ENCODE data around the gene PTPRN2.

Gene PTPRN2

DNA sequence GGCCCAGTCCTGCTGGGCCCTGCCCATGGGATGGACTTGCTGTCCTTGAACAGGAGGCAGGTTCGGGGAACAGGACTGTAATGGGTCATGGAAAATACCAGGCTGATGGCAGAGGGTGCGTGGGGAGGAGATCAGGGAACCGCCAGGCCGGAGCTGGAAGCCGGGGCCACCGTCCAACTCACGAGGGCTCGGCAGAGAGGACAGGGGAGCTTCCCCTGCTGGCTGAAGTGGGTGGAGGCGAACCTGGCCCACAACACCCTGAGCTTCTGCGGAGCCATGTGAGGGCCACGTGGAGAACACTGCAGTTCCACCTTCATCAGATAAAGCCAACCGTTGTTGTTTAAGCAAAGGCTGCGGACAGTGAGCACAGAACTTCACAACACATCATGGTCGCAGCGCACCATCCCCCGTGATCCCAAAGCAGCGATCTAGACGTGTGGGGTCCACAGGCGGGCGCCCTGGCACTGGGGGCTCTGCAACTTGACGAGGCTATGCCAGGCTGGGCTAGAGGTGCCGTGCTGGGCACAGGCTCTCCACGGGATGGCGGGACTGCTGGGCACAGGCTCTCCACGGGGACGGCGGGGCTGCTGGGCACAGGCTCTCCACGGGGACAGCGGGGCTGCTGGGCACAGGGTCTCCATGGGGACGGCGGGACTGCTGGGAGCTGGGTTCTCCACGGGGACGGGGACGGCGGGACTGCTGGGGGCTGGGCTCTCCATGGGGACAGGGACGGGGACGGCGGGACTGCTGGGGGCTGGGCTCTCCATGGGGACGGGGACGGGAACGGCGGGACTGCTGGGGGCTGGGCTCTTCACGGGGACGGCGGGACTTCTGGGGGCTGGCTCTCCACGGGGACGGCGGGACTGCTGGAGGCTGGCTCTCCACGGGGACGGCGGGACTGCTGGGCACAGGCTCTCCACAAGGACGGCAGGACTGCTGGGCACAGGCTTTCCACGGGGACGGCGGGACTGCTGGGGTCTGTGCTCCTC, 777.5 kb downstream of the PTPRN2 start:
- no peak for DNase-seq

DNA sequence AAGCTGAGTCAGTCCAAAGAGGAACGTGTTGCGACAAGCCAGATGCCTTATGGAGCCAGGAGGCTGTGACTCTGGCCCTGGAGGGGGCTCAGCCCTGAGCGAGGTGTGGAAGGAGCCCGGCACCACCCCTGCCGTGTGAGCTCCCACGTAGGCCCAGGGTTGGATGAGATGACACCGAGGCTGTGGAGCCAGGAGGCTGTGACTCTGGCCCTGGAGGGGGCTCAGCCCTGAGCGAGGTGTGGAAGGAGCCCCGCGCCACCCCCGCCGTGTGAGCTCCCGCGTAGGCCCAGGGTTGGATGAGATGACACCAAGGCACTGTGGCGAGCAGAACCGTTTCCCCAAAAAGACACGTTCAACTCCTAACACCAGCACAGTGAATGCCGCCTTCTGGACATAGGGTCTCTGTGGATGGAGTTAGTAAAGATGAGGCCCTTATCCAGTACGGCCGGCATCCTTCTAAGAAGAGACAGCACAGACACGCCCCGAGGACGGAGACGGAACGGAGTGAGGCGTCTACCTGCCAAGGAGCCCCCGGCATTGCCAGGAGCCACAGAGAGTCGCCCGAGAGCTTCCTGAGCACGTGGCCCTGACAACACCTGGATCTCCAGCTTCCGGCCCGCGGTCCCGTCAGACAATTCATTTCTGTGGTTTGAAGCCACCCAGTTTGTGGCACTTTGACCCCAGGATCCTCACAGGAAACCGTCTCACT, 778.3 kb downstream of the PTPRN2 start:
- DNase-seq, result no peak

DNA sequence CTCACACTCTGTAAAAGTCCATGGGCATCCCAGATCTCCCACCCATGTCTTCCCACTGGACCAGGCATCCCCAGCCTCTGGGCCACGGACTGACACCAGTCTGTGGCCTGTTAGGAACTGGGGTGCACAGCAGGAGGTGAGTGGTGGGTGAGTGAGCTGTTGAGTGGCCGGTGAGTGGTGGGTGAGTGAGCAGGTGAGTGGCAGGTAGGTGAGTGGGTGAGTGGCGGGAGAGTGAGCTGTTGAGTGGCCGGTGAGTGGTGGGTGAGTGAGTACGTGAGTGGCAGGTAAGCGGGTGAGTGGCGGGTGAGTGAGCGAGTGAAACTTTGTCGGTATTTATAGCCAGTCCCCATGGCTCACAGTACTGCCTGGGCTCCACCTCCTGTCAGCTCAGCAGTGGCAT, 779.6 kb downstream of the PTPRN2 start:
- DNase-seq, result no peak

DNA sequence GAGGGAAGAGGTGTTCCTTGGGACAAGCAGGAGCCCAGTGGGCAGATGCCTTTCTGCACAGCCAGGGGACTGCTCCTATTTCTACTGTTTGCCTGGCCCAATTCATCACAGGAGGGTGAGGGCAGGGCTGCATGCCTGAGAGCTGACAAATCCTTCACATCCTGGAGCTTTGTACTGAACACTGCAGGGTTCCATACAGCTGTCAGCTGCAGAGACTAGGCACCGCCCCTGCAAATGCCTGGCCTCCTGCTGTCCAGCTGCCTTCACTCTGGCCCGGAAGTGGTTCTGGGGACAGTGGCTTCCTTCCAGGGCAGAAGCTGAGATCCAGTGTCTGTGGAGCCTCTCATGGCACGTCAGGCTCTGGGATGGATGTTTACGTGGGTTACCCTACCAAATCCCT, 780.1 kb downstream of the PTPRN2 start:
- peak; percentile 34 for DNase-seq

DNA sequence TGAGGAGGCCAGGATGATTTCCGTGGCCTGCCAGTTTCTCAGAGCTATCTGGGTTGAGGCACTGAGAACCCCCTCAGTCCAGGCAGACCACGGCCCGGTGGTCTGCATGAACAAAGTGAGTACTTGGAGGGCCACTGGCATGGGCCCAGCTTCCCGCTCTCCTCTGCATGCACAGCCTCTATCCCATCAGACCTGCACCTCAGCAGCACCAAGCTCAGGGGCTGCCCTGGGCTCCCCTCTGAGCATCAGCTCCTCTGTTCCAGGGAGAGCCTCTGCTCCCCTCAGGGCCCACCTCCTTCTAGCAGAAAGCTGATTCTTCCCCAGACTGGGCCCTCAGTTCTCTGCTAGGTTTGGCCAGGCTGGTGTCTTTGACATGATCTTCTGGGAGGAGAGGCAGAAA, 780.9 kb downstream of the PTPRN2 start:
- no peak for DNase-seq

DNA sequence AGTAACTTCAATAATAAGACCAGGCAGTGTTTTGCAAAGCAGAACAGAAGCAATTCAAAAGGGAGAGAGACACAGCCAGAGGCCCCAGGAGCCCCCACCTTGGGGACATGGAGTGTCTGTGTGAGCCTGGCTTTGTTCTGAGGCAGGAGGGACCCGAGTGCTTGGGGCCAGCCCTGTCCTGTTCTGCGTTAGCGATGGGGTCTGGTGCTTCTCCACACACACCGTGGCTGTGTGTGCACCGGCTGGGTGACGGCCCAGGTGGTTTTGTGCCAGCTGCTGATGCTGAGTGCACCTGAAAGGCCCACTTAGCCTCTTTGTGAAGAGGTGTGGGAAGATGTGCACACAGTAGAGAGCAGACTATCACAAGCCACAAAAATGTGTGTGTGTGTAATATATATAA, 781.9 kb downstream of the PTPRN2 start:
- no peak for DNase-seq

DNA sequence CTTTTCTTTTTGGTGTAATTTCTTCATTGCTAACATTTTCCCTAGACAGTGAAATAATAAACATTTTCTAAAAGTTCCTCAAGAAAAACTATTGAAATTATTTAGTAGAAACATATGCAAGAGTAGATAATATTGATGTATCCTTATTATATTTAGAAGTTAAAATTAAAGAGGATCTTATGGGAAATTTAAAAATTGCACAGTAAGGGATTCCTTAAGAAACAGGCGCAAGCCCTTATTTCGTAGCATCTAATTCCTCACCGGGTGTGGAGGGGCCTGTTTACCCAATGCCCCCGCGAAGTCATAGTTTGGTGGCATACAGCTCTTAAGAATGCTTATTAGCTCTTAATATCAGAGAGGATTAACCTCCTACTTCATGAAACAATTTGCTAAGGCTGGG, 783.7 kb downstream of the PTPRN2 start:
- no peak for DNase-seq

DNA sequence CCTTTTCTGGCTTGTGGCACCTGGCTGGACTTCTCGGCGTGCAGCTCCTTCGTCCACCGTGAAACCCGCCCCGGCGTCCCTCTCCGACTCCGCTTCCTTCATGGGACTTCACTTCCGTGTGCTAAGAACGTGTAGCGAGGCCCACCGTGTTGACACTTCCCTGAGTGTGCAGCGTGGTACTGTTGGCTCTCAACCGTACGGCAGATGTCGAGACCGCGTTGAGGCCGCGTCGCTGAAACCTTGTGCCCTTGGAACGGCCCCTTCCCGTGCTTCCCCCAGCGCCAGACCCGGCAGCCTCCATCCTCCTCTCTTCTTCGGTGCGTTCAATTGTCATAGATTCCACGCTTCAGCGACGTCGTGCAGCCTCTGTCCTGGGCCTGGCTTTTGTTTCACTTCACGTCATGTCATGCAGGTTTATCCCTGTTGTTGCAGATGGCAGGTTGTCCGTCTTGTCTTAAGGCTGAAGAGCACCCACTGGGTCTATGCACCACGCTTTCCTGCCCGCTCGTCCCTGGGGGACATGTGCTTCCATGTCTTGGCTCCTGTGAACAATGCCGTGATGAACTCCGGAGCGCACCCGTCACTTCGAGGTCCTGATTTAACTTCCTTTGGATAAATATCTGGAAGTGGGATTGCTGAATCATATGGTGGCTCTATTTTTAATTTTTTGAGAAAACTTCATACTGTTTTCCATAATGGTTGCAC, 785.5 kb downstream of the PTPRN2 start:
- DNase-seq, result no peak

DNA sequence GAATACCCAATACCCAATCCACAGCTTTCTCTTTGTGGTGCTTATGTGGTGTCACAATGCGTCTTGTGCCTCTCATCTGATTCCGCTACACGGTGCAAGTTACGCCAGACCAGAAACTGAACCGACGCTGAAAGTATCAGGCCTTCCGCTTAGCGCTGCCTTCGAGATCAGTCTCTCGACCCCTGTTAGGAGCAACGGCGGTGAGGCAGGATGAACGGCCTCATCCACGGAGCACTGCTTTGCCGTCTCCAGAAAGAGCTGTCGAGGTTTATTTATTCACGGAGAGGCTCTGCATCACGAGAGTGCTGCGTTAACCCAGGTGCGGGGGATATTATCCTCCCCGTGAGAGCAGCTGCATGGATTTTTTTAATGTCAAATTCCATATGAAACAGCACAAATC, 786.5 kb downstream of the PTPRN2 start:
- DNase-seq, result no peak

DNA sequence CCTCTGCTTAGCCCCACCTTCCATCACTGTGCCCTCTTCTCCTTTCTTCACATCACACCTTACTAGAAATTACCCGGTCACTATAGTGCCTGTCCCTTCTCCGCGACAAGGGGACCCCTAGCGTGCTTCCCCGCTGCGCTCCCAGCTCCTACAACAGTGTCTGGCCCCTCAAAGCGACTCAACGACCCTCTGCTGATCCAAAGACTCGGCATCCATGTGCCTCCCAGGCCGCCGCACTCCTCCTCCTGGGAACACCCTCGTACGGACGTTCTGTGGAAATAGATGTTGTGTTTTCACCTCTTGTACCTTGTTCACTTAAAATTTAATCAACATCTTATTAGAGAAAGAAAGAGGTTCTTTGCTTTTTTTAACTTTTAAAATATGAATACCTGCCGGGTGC, 787.3 kb downstream of the PTPRN2 start:
- no peak for DNase-seq

DNA sequence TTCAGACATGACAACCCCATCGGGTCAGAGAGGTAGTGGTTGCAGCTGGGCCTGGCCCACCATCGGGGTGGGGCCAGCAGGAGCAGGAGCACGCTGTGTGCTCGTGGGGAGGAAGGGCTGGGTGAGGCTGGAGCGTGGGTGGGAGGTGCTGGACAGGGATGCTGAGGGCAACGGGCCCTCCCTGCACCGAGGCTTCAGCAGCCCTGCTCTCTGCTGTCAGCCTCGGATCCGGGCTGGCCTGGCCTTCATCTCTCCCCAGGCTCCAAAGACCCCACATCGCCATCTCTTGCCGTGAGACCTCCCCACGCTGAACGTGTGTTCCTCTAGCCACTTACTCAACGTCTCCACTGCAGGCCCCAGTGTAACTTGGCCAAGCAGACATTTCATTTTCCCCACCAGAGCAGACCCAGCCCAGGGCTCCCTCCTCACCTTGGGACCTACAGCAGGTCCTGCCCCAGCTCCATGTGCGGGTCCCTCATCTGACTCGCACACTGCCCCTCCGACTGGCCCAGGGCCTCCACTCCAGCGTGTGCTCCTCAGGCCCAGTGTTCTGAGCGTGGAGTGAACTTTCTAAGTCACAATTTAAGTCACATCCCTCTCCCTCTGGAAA, 788.4 kb downstream of the PTPRN2 start:
- DNase-seq, result no peak

DNA sequence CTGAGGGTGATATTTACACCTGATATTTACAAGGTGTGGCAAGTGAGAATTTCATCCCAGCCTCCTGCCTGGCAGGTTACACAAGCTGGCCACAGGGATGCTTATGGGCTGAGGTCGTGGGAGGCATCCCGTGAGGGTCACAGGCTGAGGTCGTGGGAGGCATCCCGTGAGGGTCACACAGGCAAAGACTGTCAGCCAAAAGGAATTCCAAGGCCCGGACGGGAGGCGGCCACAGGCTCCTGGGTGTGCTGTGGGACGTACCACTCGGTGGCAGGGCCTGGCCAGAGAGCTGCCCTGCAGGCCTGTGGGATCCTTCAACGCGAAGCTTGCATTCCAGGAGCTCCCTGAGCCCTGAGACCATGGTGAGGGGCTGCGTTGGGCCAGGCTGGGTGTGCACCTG, 790.3 kb downstream of the PTPRN2 start:
- no peak for DNase-seq

DNA sequence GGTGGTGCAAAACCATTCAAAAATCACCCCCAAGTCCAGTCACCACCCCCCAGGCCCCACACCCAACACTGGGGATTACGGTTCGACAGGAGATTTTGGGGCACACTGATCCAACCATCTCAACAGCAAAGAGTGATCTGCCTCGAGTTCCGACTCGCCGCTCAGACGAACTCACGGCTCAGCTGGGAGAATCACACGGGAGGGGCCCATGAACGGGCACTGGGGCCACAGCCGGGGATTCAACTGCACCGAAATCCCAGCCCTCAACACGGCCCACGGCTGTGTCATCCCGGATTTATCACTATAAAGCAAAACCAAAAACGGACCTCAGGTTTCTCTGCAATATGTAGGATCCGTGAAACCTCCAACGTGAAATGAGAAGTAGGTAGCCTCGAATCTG, 790.8 kb downstream of the PTPRN2 start:
- no peak for DNase-seq

DNA sequence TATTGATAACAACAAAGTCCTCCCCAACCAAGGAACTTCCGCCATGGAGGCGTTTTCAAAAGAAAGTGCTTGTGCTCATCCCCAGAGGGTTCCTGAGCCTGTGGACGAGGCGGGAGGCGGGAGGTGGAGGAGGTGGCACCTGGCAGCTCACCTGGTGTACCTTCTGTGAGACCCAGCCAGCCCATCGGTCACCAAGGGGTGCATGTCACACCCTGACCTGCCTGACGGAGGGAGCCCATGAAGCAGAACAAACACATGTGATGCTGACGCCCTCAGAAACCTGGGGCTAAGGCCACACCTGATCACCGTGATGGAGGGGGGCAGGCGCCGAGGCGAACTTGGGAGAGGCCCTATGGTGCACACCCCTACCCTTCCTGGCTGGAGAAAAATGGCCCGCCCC, 792.0 kb downstream of the PTPRN2 start:
- DNase-seq, result no peak

DNA sequence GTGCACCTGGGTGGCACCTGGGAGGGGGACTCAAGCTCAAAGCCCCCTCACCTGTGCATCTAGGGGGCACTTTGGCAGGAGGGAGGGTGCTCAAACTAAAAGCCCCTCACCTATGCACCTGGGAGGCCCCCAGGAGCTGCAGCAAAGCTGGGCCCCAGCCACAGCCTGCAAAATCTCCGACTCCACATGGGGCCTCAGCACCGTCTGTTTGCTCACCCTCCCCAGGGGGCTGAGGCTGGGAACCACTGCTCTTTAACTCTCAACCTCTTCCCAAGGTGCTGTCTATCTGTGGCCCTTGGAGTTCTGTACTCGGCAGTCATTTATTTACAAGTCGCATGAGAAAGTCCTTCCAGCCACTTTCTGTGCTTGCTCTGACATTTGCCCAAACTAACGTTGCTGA, 792.4 kb downstream of the PTPRN2 start:
- no peak for DNase-seq

DNA sequence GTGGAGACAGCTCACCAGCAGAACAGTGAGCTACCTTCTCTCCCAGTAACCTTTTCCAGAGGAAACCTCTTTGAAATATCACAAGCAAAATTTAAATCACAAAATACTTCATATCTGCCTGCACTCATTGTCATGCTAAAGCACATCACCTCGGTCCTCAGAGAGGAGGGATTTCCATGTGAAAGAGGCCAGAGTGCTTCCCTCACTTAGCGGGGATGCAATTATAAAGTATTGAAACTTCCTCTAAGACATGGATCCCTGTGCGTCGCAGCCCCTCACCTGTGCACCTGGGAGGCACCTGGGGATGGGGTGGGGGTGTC, 792.9 kb downstream of the PTPRN2 start:
- no peak for DNase-seq

DNA sequence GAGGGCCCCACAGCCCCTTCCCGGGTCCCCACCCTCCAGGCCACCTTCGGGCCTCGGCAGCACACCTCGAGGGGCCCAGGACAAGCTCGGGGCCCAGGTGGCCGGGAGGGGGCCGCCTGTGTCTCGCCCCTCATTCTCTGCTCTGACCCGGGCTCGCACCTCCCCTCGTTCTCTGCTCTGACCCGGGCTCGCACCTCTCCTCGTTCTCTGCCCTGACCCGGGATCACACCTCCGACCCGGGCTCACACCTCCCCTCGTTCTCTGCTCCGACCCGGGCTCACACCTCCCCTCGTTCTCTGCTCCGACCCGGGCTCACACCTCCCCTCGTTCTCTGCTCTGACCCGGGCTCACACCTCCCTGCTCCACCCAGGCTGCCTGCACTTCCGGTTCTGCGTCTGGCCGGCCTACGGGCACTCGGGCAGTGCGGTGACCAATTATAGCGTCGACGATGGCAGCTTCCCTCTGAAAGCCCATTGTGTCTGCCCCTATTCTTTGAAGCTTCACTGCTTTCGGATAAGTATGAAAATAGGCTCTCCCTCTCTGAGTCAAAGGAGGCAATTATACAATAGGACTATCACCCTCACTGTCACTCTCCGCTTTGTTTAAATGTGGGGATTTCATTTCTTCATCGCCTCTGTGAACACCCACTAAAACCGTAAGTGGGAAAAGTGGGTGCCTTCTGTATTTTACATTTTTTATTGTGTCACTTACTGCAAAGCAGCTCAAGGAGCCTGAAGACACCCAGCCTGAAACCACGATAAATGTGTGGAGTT, 793.5 kb downstream of the PTPRN2 start:
- DNase-seq, result no peak

DNA sequence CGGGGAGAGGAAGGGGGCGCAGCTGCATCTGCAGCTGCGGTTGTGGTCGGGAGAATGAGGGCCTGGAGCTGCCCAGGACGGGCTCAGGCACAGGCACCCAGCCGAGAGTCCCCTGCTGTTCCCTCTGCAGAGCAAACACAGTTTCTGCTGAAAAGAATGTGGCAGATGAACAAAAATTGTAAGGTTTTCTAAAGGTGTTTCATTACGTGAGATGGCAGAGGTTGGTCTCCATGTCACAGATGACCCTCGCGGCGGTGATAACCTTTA, 794.6 kb downstream of the PTPRN2 start:
- DNase-seq, result no peak

DNA sequence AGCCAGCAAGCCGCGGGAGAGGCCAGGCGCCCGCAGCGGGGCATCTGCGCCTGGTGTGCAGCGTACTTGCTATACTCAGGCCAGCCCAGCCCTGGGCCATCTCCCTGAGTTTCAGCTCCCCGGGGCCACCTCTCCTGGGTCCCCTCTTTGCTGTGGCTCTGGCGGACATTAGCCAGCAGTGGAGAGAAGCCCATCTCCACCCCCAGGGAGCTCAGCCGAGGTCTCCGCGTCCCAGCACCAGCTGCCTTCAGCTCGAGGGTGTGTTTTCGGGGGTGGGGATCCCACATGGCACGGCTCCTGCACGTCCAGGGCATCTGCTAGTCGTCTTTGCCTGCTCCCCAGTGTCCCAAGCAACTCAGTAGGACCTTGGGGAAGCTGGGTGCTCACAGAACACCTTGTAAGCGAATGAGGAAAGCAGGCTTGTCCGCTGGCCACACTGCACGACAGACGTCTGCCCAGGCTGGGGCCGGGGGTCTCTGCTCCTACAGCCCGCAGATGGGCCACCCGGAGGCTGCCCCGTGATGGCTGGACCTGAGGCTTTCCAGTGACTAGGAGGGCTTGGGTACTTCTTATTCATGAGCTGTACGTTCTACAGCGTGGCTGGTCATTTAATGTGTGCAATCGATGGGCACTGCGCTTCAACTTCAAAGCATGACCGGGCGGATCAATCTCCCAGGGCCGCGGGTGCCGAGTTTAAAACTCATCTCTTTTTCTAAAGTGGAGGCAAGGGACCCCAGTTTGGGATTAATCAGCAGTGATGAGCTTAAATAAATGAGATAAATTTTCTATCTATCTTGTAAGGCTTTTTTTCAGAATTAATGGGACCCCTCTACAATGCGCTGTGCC, 795.2 kb downstream of the PTPRN2 start:
- no peak for DNase-seq

DNA sequence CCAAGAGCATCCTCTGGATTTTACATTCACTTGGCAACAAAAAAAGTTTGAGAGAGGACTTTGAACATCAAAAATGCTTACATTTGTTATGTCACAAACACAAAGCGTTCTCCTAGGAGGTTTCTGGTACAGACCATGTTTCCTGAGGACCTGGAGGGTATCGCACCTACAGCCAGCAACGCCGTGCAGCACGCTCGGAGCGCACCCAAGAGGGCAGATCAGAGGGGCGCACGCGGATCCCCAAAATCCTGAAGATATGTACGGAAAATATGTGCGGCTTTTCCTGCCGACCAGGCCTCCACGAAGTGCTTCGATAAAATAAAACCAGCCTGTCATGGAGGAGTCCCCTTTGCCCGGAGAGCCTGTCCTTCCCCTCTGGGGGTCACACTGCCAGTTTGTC, 796.0 kb downstream of the PTPRN2 start:
- no peak for DNase-seq

DNA sequence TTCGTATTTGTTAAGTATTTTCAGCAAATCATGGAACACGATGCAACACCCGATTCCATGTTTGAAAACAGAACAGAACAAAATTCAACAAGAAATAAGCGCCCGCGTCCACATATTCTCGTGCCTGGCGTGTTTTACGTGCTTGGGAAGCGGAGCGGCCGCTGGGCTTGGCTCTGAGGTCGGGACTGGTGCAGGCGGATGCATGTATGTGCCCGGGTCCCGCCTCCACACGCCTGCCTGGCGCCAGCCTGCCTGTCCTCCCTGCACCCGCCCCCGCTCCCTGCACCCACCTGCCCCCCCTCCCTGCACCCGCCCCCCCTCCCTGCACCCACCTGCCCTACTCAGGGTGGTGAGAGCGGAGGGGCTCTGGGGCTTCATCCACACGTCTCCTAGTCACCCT, 796.4 kb downstream of the PTPRN2 start:
- DNase-seq, result no peak

DNA sequence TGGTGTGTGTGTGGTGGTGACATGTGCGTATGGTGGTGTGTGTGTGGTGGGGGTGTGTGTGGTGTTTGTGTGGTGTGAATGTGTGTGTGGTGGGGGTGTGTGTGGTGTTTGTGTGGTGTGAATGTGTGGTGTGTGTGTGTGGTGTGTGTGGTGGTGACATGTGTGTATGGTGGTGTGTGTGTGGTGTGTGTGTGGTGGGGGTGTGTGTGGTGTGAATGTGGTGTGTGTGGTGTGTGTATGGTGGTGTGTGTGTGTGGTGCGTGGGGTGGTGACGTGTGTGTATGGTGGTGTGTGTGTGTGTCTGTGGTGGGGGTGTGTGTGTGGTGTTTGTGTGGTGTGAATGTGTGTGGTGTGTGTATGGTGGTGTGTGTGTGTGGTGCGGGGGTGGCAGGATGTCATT, 797.7 kb downstream of the PTPRN2 start:
- no peak for DNase-seq
